Erythroblast (primary cell): Measurements from ENCODE around the gene OR1M1.

Source experiments
- DNase-seq, 2 experiments: peaks; one replicate each; lab custom pipeline; 2025; lab: John Stamatoyannopoulos, UW
- GATA1 ChIP-seq: IDR thresholded peaks from 2 replicates; pipeline ENCODE4 v1.6.1; 2011; ENCODE audit warnings: low read depth, mild to moderate bottlenecking, control low read depth, low read length, moderate library complexity
- POLR2A ChIP-seq: IDR thresholded peaks from 2 replicates; pipeline ENCODE4 v1.6.1; 2011; ENCODE audit warnings: mild to moderate bottlenecking, low read length

Gene OR1M1

GRCh38 chr19:9126900-9127405 is 40.1 kb downstream of the OR1M1 start, which contains the start of gene OR7G3:
TSS of gene OR7G3 (minus strand) at chr19:9126950. CDS start at chr19:9126950, 0 bp downstream.
- TF ChIP-seq POLR2A, result no peak
- TF ChIP-seq GATA1, result no peak
- no peak for DNase-seq

GRCh38 chr19:9128171-9128570 is 41.3 kb downstream of the OR1M1 start:
- TF ChIP-seq POLR2A (no peak), GATA1 (no peak)
- DNase-seq, result no peak

GRCh38 chr19:9130965-9131364 is 44.1 kb downstream of the OR1M1 start:
- DNase-seq, result no peak
- no peak for TF ChIP-seq GATA1
- TF ChIP-seq POLR2A, result no peak

- DNase-seq, result no peak
- TF ChIP-seq POLR2A (no peak), GATA1 (no peak)
Measured at GRCh38 chr19:9132422-9132821, 45.6 kb downstream of the OR1M1 start.

GRCh38 chr19:9139609-9140158 is 52.8 kb downstream of the OR1M1 start:
- DNase-seq, result no peak
- TF ChIP-seq POLR2A, result no peak
- no peak for TF ChIP-seq GATA1

- DNase-seq, result peak; percentile 93 to 95
- TF ChIP-seq POLR2A, result peak; percentile 89
- no peak for TF ChIP-seq GATA1
Measured at GRCh38 chr19:9140159-9140874, 53.5 kb downstream of the OR1M1 start, which contains the start of gene ZNF317. TSS of gene ZNF317 (plus strand) at chr19:9140397. CDS start at chr19:9156017, 15,620 bp downstream.

GRCh38 chr19:9144920-9145319 is 58.1 kb downstream of the OR1M1 start:
- peak; percentile 40 to 51 for DNase-seq
- TF ChIP-seq POLR2A (no peak), GATA1 (no peak)
